SH-SY5Y (cell line): ENCODE data around the gene CRYBG1.

ENCODE experiments used
- GATA2 ChIP-seq: IDR thresholded peaks from 2 replicates; pipeline ENCODE4 v1.6.1; 2011; ENCODE audit warnings: mild to moderate bottlenecking, low read depth, low read length
- GATA3 ChIP-seq: IDR thresholded peaks from 2 replicates; pipeline ENCODE4 v1.6.1; 2011; ENCODE audit warnings: low read depth, mild to moderate bottlenecking, low read length, moderate library complexity

GRCh38 chr6:106557837-106558236 lies 197.3 kb downstream of the CRYBG1 start:
- TF ChIP-seq GATA2, result no peak
- no peak for TF ChIP-seq GATA3
